MM.1S (cell line): ENCODE data around the gene LNPEP.

Experiments
- EZH2 ChIP-seq: fragments of 300-600 bp; sonication (generic); optimal IDR thresholded peaks from 2 replicates; pipeline ENCODE3; 2017; ENCODE audit warnings: low read depth, mild to moderate bottlenecking, antibody characterized with exemption, low read length, mixed read lengths
- EZH2phosphoT487 ChIP-seq: fragments of 300-600 bp; sonication (generic); IDR thresholded peaks from 2 replicates; pipeline ENCODE4 v1.6.1; 2018; ENCODE audit warnings: antibody characterized with exemption, low read length
- TF ChIP-seq, protein P1 (sequence below): fragments of 300-600 bp; sonication (generic); IDR thresholded peaks from 2 replicates; pipeline ENCODE4 v1.5.1; 2016; ENCODE audit warnings: antibody characterized with exemption, low read length, mixed read lengths

DNA sequence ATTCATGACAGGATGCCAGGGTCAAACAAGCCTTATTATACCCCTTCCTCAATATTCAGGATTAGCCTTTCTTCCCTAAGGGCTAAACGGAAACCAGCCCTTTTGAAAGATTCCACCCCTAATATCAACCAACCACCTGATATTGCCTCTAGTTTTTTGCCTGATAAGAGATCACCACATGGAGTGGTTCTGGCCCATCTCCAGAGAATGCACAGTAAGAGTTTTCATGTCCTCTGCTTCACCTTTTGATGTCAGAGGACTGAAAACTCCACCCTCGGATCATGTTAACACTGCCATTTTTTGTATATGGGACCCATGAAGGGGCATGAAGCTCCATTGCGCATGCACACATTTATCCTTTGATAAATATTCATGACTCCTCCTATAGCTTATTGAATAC lies 5.8 kb upstream of the LNPEP start:
- TF ChIP-seq EZH2phosphoT487 (no peak), EZH2 (no peak)
- TF ChIP-seq, protein P1, sequence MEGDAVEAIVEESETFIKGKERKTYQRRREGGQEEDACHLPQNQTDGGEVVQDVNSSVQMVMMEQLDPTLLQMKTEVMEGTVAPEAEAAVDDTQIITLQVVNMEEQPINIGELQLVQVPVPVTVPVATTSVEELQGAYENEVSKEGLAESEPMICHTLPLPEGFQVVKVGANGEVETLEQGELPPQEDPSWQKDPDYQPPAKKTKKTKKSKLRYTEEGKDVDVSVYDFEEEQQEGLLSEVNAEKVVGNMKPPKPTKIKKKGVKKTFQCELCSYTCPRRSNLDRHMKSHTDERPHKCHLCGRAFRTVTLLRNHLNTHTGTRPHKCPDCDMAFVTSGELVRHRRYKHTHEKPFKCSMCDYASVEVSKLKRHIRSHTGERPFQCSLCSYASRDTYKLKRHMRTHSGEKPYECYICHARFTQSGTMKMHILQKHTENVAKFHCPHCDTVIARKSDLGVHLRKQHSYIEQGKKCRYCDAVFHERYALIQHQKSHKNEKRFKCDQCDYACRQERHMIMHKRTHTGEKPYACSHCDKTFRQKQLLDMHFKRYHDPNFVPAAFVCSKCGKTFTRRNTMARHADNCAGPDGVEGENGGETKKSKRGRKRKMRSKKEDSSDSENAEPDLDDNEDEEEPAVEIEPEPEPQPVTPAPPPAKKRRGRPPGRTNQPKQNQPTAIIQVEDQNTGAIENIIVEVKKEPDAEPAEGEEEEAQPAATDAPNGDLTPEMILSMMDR: no peak
